Skin of body (tissue), 2 donors: ENCODE results near the gene MGAT5B. TPM values are rescaled to one million over a fixed set of nuclear protein-coding genes. Genes with fewer than 3 reads are reported as not detected.
"Not testable (repeated sequence)": the region's sequence is repeated elsewhere in the genome, so short reads cannot be mapped to it uniquely, and the experiment has no call there.

Source experiments
- DNase-seq: peaks from one replicate; lab custom pipeline; 2025; lab: John Stamatoyannopoulos, UW
- total RNA-seq: library from RNA; depleted of rRNA; stranded (reverse); fragments of >200 nt; gene quantifications from one replicate; pipeline ENCODE4 v1.2.3, GENCODE V29; 2014

MGAT5B gene
- total RNA-seq, 1 donor from 2014 or later, result 0.69 TPM

DNA sequence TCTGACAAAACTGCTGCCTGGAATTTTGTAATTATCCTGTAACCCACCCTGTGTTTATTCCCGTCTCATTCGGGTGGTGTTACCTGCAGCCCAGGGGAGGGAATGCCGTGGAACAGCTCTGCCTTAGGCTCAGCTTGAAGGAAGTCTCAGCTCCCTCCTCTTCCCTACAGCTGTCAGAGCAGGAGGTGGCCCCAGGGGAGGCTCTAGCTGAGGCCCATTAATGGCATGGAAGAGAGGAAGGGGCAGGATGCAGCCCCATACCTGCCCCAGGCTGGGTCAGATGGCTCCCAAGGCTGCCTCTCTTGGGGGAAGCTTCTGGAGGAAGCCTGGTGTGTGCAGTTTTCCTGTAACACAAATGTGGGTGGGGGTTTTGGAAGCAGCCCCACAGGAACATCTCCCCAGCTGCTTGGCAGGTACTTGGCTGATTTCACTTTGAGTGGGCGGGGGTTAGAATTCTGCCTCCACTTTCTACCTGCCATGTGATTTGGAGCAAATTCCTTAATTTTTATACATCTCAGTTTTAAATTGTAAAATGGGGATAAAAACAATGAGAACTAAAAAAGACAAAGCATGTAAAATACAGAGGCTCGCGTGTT, 103.9 kb downstream of the MGAT5B start:
- no peak for DNase-seq

DNA sequence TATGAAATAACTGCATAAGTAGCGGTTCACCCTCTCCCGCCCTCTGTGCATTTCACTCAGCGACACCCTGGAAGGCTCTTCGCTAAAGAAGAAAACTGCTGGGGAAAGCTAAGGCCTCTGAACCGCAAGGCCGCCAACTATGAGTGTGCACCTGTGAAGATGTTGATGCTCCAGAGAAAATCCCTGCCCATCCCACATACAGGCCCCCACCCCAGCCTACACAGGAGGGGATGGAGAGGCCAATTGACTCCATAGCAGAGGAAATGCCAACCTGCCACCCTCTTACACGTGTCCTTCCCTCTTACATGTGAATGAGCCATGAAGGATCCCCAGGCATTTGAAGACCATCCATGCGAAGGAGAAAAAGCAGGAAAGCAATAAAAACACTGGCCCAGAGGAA, 104.8 kb downstream of the MGAT5B start:
- no peak for DNase-seq

DNA sequence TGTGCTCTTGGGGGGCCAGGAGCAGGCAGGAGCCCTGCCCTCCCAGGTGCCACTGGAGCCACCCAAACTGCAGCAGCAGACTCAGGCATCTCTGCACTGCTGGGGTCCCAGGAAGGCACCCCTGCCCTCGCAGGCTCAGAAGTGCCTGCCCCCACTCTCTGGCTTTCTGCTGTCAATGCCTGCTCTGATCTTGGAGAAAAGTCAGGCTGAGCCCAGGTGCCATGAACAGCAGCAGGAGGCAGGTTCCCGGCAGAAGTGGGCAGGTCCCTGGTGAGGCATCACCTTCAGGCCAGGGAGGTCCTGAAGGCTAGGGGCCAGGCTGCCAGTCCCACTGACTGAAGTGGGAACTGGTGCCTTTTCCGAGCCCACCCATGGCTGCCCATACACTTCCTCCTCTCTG, 106.5 kb downstream of the MGAT5B start:
- no peak for DNase-seq

DNA sequence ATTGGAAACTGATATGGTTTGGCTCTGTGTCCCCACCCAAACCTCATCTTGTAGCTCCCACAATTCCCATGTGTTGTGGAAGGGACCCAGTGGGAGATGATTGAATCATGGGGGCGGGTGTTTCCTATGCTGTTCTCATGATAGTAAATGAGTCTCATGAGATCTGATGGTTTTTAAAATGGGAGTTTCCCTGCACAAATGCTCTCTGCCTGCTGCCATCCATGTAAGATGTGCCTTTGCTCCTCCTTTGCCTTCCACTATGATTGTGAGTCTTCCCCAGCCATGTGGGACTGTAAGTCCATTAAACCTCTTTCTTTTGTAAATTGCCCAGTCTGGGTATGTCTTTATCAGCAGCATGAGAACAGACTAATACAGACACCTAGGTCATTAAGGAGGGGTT, 109.8 kb downstream of the MGAT5B start:
- DNase-seq, result not testable (repeated sequence)

DNA sequence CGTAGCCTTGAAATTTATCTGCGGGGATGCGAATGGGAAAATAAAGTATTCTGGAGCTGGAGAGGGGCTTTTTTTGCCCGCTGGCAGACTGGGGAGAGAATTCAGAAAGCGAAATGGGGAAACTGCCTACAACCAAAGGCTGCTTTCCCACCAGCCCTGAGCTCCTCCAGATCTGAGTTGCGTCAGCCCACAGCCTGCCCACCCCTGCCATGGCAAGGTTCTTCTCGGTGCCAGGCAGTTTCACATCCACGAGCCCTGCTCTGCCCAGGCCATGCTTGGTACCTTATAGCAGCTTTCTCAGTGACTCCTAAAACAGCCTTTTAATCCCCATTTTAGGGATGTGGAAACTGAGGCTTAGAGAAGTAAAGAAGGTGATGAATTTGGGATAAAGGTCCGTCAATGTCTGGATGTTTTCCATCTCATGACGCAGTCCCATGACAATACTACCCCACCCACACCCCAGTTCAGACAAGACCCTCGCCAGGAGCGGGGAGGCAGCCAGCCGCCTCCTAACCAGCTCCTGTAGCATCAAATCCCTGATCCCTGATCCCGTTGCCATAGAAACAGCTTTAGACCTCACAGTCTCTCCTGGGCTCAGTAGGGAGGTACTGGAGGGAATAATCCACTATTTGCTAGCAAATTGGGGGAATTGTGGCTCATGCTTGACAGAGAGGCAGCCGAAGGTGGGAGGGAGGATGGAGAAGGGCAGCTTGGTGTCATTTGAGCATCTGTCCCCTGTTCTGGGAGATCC, 113.5 kb downstream of the MGAT5B start:
- DNase-seq, result no peak

DNA sequence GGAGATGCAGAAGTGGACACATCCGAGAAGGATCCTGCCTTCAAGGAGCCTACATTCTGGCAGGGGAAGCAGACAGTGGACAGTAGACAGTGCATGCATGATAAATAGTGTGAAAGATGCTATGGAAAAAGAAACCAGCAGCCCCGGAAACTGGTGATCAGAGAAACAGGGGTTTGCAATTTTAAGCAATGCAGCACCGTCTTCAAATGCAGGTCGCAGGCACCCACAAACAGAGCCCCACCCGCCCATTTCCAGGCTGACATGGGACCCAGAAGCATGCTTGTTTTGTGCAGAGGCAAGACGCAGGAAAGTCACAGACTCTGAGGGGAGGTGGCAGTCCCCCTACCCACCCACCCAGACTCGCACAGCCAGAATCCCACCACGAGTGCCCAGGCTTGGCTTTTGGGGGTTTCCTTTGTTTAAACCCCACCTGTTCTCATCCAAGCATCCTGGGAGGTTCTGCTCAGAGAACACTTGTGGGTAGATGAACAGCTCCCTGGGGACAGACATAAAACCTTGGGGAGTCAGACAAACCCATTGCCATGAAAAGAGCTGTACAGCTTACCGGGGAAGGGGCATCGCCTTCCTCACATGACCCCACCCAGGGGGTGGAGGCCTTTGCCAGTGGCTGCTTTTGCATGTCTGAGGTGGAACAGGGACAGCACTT, 114.3 kb downstream of the MGAT5B start:
- DNase-seq, result no peak

DNA sequence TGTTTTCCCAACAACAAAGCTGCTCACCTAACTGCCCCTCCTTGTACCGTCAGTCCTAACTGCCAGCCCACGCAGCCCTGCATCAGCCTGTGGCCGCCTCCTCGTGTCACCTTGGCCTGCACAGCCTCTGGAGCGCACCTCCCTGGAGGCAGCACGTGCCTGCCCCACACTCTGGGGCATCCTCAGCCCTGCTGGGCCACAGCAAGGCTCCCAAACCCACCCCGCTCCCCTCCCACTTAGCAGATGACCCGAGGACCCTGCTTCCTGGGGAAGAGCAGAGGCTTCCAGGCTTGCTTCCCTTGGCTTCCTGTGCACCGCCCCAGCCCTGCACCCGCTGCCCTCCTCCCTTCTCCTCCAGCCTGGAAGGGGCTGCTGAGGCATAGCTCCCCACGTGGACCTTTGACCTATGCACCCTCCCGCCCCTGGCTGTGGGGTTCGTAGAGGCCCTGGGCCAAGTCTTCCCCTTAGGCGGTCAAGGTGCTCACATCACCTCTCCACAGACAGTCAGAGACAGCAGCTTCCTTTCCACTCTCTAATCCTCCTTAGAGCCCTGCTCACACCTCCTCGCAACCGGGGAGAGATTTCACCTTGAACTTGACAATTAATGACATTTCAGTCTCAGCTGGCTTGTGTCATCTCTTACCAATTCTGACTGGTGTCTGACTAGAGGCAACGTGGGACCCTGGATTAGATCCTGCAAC, 115.0 kb downstream of the MGAT5B start:
- DNase-seq, result no peak

DNA sequence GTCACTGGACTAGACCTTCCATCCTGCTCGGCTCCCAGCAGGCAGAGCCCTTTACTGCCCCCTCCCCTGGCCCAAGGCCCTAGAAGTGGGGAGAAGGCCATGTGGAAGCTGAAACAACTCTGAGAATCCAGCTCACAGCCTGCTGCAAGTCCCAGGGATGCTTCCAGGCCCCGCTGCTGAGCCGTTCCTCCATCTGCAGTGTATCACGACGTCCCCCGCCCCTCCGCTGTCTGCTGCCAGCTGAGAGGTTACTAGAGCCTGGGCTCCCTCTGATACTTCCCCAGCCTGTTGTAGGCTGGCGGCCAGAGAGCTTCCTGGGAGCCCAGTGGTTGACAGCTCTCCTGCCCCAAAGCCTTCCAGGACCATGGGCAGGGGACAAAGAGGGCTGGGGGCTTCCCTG, 118.2 kb downstream of the MGAT5B start:
- DNase-seq, result no peak

DNA sequence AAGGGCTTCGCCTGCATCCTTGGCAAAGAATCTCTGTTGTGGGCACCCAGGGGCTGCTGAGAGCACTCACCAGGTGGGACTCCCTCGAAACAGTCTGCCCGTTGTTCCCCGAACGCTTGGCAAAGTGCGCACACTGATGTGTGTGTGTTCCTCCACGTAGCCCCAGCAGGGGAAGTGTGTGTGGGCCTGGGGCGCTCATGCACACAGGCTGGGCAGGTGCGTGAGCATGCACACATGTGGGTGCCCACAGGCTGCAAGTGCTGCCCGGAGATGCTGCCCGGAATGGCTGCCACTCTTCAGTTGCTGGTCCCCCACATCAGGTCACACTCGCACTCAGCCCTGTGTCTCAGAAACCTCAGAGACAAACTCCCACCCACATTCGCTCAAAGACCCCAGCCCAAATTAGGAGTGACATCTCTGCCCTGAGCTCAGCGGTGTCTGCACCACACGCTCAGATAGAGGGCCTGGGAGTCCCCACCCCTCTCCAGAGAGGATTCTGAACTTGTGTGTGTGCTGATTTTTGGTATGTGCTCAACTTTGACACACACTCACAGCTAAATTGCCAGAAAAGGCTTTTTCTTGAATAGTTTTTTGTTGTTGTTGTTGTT, 119.4 kb downstream of the MGAT5B start:
- no peak for DNase-seq

DNA sequence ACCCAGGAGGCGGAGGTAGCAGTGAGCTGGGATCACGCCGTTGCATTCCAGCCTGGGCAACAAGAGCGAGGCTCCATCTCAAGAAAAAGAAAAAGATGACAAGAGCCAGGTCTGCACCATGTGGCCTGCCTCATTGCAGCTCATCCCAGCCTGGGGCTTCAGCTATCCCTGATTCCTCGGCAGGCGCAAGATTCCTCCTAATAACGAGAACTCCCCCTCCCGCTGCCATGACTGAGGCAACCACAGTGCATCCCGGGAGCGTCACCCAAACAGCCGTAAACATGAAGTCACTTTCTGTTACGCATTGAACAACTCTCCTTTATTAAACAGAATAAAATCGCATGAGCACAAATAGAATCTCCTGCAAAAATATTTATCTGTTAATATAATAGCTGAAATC, 120.6 kb downstream of the MGAT5B start:
- DNase-seq, result no peak

DNA sequence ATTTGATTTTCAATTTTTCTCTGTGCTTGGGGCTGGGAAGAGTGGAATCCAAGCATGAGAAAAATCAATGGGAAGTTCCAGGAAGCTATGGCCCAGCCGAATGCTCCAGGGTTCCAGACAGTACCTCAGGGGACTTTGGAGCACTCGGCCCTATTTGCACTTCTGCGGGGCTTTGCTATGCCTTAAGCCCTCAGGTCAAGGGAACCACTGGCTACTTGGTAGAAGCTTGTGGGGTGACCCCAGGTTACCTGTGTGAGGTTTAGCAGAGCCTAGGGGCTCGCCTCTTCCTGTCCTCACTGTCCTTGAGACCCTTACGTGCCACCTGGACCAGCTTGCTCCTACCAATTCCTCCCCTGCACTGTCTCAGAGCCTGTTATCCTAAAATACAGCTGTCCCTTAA, 121.3 kb downstream of the MGAT5B start:
- DNase-seq, result no peak

DNA sequence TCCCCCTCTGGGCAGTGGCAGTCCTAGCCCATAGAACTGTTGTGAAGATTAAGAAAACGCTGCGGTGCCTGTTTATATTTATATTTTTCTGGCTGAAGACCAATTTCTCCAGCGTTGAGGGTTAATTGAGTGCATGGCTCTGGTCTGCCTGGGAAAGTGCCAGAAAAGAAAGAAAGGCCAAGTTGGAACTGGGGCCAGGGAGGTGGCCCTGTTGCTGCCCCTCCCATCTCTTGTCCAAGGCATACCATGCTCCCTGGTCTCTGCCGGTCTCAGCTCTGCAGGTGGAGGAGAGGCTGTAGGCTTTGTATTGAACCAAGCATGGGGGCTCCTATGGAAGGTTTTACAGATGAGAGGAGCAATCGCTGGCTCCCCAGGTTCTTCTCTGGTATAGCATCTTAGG, 124.7 kb downstream of the MGAT5B start:
- DNase-seq, result no peak

DNA sequence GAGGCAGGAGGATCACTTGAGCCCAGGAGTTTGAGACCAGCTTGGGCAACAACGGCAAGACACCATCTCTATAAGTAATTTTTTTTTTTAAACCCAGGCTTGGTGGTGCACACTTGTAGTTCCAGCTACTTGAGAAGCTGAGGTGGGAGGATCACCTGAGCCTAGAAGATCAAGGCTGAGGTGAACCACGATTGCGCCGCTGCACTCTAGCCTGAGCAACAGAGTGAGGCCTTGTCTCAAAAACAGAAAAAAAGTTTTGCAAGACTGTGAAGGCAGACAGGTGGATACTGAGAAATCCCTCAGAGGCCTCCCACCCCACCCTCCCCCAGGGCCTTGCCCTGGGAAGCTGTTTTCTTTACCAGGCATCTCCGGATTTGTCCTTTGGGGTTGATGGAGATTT, 125.4 kb downstream of the MGAT5B start:
- no peak for DNase-seq

DNA sequence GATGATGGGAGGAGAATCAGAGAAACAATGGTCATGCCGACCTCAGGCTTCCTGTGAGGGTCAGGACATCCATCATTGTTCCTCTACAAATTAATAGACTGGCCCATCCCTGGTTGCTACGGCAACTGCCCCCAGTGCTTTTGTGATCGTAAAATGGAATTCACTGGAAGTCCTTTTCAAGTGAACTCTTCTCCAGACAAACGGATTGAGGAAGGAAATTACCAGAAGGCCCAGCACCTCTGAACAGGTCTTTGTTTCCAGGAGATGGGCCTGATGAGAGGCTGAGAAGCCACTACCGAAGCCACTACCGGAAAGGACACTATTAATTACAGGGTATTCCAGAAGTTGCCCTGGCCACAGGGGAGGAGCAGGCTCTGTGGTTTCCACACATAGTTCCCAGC, 126.0 kb downstream of the MGAT5B start:
- DNase-seq, result no peak

DNA sequence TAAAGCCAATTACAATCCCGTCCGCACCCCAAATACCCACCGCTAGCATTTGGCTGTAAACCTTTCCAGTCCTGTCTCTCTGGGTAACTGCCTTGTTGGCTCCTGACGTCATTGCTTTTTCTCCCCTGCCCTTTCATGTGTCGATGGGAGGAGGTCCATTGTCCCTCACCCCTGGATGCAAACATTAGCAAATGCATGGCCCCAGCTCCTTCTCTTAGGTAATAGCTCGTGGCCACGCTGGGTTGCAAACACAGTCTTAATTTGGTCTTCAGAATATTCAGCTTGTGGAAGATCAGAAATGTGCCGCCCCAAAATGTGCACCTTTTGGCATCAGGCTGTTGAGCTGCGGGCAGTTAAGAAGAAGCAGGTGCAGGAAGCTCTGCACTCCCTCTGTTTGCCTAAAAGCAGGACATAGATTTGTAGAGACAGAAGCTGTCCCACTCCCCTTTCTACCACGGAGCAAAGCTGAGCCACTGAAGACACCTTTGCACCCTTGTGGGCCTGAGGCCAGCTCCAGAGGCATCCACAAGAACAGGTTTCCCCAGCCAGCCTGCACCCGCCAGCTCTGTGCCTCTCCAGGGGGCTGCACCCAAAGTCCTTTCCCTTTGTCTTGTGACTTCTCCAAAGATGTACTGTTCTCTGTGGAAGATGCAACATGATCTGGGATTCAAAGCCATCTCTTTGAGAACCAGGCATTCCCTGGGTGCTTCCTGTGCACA, 127.3 kb downstream of the MGAT5B start:
- no peak for DNase-seq

DNA sequence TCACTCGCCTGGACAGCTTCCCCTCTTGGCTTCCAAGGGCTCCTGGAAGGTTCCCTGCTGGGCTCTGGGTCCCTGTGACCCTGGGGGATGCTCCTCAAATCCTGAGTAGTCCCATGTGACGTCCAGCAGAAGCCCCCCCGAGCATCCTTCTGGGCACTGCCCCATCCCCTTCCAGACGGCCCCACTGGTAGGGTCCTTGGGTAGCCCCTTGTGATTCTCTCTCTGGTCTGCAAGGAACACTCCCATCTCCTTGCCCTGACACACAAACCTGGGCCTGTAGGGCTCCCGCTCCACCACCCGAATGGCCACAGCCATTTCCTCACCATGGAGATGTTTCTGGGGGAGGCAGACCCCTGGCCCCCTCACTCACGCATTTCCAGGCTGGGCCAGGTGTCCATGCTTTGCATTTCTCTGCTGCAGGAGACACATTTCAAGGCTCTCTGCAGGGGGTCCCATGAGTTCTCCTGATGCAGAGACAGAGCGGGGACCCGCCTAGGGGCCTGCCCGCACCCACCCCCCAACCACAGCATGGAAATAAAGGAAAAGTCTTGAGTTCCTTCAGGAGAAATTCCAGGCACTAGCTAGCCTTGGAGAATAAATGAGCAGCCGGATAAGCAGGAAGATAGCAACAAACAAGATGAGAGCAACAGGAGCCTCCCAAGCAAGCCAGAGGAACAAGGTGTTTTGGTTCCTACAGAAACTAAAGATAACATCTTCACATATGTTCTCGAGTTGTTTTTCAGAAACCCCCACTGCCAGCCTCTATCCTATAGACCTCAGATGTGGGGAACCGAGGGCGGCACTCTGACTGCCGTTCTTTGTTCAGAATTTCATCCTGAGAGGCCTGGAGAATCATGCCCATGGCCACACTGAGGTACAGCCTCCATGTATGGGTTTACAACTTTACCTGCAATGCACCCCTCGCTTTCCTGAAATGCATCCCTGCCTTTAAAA, 128.8 kb downstream of the MGAT5B start:
- no peak for DNase-seq

DNA sequence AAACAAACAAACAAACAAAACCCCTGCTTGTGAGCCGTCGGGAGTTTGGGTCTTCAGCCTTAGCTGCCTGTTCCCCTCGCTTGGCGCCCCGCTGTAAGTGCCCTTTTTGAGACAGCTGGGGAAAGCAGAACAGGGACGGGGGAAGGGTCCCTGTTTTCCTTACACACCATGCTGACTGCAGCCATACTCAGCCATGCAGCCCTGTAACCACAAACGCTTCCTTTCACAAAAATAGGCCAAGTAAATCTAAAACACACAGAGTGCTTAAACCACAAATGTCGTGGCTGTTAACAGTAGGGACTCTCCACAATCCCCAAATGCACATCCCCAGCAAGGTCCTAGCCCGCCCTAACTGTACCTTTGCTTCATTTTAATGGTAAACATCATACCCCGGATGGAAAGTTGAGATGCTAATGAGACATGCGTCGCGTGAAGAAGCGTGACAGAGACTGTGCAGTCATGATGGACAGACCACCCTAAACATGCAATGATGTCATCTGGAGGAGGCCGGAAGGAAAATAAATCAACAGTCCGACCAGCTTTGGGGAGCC, 129.9 kb downstream of the MGAT5B start:
- DNase-seq, result no peak

DNA sequence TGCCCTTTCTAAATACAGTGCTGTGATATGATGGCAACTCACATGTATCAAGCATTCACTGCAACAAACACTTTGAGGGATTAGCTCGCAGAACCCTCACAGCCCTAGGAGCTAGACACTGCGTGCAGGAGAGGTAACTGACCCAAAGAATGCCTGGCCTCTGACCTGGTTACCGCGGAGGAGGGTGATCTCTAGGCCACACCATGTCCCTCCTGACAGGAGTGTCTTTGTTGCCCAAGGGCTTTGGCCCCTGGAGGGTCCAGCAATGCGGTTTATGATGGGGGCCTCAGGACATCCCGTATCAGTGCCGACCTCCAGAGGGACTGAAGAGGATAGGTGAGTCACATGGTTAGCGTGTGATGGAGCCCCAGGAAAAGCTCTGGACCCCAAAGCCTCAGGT, 130.6 kb downstream of the MGAT5B start:
- DNase-seq, result no peak
